ENCODE measurements around the gene SCN4B.

The SCN4B gene

GRCh38 chr11:118152020-118152551, 537 bp downstream of the SCN4B start:
- no peak for DNase-seq (ENCODE audit: low spot score)
- no peak for TF ChIP-seq CTCF (IDR thresholded peaks at IDR 0.05; ENCODE audit: extremely low read depth, insufficient read depth, missing control alignments)
- in situ Hi-C loops (cut with MboI; ENCODE audit: low pct_unique_long_range_greater_than_20kb, low sequenced_read_pairs, unreplicated experiment) = no loop called here

- TF ChIP-seq CTCF (IDR thresholded peaks at IDR 0.05; ENCODE audit: extremely low read depth, insufficient read depth, missing control alignments) = no peak
- no peak for DNase-seq (ENCODE audit: low spot score)
- in situ Hi-C loops (cut with MboI; ENCODE audit: low pct_unique_long_range_greater_than_20kb, low sequenced_read_pairs, unreplicated experiment) = no loop called here
These were observed 1.2 kb downstream of the SCN4B start for GRCh38 chr11:118151431-118151830.

GRCh38 chr11:118149493-118149892, 3.1 kb downstream of the SCN4B start:
- no peak for TF ChIP-seq CTCF (IDR thresholded peaks at IDR 0.05; ENCODE audit: extremely low read depth, insufficient read depth, missing control alignments)
- in situ Hi-C loops (cut with MboI; ENCODE audit: low pct_unique_long_range_greater_than_20kb, low sequenced_read_pairs, unreplicated experiment) = no loop called here
- no peak for DNase-seq (ENCODE audit: low spot score)

GRCh38 chr11:118148856-118149255, 3.8 kb downstream of the SCN4B start:
- TF ChIP-seq CTCF (IDR thresholded peaks at IDR 0.05; ENCODE audit: extremely low read depth, insufficient read depth, missing control alignments) = no peak
- in situ Hi-C loops (cut with MboI; ENCODE audit: low pct_unique_long_range_greater_than_20kb, low sequenced_read_pairs, unreplicated experiment) = no loop called here
- DNase-seq (ENCODE audit: low spot score) = no peak

- TF ChIP-seq CTCF (IDR thresholded peaks at IDR 0.05; ENCODE audit: extremely low read depth, insufficient read depth, missing control alignments) = no peak
- in situ Hi-C loops (cut with MboI; ENCODE audit: low pct_unique_long_range_greater_than_20kb, low sequenced_read_pairs, unreplicated experiment) = no loop called here
- no peak for DNase-seq (ENCODE audit: low spot score)
These were observed 4.4 kb downstream of the SCN4B start for GRCh38 chr11:118148240-118148639.

GRCh38 chr11:118147502-118147901, 5.1 kb downstream of the SCN4B start:
- DNase-seq (ENCODE audit: low spot score) = no peak
- in situ Hi-C loops (cut with MboI; ENCODE audit: low pct_unique_long_range_greater_than_20kb, low sequenced_read_pairs, unreplicated experiment) = no loop called here
- TF ChIP-seq CTCF (IDR thresholded peaks at IDR 0.05; ENCODE audit: extremely low read depth, insufficient read depth, missing control alignments) = no peak

GRCh38 chr11:118146554-118146953, 6.1 kb downstream of the SCN4B start:
- TF ChIP-seq CTCF (IDR thresholded peaks at IDR 0.05; ENCODE audit: extremely low read depth, insufficient read depth, missing control alignments) = no peak
- DNase-seq (ENCODE audit: low spot score) = no peak
- in situ Hi-C loops (cut with MboI; ENCODE audit: low pct_unique_long_range_greater_than_20kb, low sequenced_read_pairs, unreplicated experiment) = no loop called here

All from GM13977 (cell line).